Measurements from ENCODE around the gene PARD3B. TPM values are rescaled to one million over a fixed set of nuclear protein-coding genes. Genes with fewer than 3 reads are reported as not detected.
A peak's percentile ranks its signal among the peaks of the same experiment; 100 is the strongest.

The PARD3B gene
- total RNA-seq, 4 donors from 2014 or later = 32.6 to 65.7 (median 38.6) TPM

- Histone ChIP-seq H3K27ac (peak overlapping the region in 1 of 4 donors; percentile 1), H3K4me1 (peaks cover 0 to 17% (median 0%) of the 10 kb centered on the region in 4 donors), H3K27me3 (no peaks in the 10 kb centered on the region), H3K36me3 (no peaks in the 10 kb centered on the region), H3K4me3 (no peak overlapping the region), H3K9me3 (no peaks in the 10 kb centered on the region)
- intact Hi-C loops (cut with DNase I; ENCODE audit: low total_unique reads) = loop anchor here (10.0 kb wide), 1 partner anchor 371 kb away; no protein-coding TSS in a partner anchor
- DNase-seq = no peak
- WGBS, 2 donors (ENCODE audit: low coverage in 1 of 2) = 40 to 52% methylated on average over 1 of the region's 1 CpG
- TF ChIP-seq POLR2AphosphoS5 (IDR thresholded peaks at IDR 0.05) (no peak), POLR2A (IDR thresholded peaks at IDR 0.05) (no peak), EP300 (IDR thresholded peaks at IDR 0.05; ENCODE audit: low read depth) (no peak)
- TF ChIP-seq, protein P1, sequence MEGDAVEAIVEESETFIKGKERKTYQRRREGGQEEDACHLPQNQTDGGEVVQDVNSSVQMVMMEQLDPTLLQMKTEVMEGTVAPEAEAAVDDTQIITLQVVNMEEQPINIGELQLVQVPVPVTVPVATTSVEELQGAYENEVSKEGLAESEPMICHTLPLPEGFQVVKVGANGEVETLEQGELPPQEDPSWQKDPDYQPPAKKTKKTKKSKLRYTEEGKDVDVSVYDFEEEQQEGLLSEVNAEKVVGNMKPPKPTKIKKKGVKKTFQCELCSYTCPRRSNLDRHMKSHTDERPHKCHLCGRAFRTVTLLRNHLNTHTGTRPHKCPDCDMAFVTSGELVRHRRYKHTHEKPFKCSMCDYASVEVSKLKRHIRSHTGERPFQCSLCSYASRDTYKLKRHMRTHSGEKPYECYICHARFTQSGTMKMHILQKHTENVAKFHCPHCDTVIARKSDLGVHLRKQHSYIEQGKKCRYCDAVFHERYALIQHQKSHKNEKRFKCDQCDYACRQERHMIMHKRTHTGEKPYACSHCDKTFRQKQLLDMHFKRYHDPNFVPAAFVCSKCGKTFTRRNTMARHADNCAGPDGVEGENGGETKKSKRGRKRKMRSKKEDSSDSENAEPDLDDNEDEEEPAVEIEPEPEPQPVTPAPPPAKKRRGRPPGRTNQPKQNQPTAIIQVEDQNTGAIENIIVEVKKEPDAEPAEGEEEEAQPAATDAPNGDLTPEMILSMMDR (IDR thresholded peaks at IDR 0.05) = no peak
- in situ Hi-C loops (cut with MboI; ENCODE audit: low pct_ligation_motif_present in 1 of 4, low pct_unique_long_range_greater_than_20kb in 1 of 4, low sequenced_read_pairs in 3 of 4) = loop anchor here (10.0 to 25.0 kb wide), 2 partner anchors 358 to 371 kb away; no protein-coding TSS in a partner anchor
Observed at GRCh38 chr2:204695506-204695905, 150.2 kb downstream of the PARD3B start.

GRCh38 chr2:204696124-204696523 is 150.8 kb downstream of the PARD3B start:
- no peak for DNase-seq
- peaks cover 0 to 22% (median 0%) of the 10 kb centered on the region in 4 donors for H3K4me1 ChIP-seq
- no peak overlapping the region for H3K27ac ChIP-seq
- TF ChIP-seq, protein P1 (IDR thresholded peaks at IDR 0.05) = no peak
- TF ChIP-seq POLR2AphosphoS5 (IDR thresholded peaks at IDR 0.05) (no peak), POLR2A (IDR thresholded peaks at IDR 0.05) (no peak), EP300 (IDR thresholded peaks at IDR 0.05; ENCODE audit: low read depth) (no peak)
- in situ Hi-C loops (cut with MboI; ENCODE audit: low pct_ligation_motif_present in 1 of 4, low pct_unique_long_range_greater_than_20kb in 1 of 4, low sequenced_read_pairs in 3 of 4) = loop anchor here (10.0 to 25.0 kb wide), 2 partner anchors 359 to 371 kb away; no protein-coding TSS in a partner anchor
- no peaks in the 10 kb centered on the region for H3K36me3 ChIP-seq
- H3K4me3 ChIP-seq = no peak overlapping the region
- WGBS, 2 donors (ENCODE audit: low coverage in 1 of 2) = 90 to 91% methylated on average over 5 of the region's 5 CpGs
- no peaks in the 10 kb centered on the region for H3K27me3 ChIP-seq
- no peaks in the 10 kb centered on the region for H3K9me3 ChIP-seq
- intact Hi-C loops (cut with DNase I; ENCODE audit: low total_unique reads) = loop anchor here (10.0 kb wide), 1 partner anchor 371 kb away; no protein-coding TSS in a partner anchor

GRCh38 chr2:204705243-204705932 is 160.1 kb downstream of the PARD3B start:
- intact Hi-C loops (cut with DNase I; ENCODE audit: low total_unique reads) = no loop called here

DNA sequence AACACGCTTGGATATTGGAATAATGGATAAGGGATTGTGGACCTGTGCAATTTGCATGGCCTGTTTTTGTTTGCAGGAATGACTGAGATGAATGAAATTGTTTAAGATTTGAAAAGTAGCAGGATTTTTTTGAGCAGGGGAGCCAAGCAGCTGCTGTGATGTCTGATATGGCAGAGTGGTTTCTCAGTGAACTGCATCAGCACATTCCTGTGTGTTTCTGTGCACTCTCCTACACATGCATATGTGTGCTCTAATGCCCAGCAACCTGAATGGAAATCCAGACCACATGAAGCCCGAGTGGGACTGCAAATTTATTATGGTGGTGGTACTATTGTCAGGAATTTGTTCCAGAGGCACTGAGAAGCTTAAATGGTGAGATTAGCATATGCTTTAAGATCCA is 161.7 kb downstream of the PARD3B start:
- no peak overlapping the region for H3K4me3 ChIP-seq
- peaks cover 0 to 16% (median 2%) of the 10 kb centered on the region in 4 donors for H3K4me1 ChIP-seq
- no peaks in the 10 kb centered on the region for H3K36me3 ChIP-seq
- H3K27ac ChIP-seq = no peak overlapping the region
- 56 to 66% methylated on average over 1 to 2 of the region's 2 CpGs for WGBS, 2 donors (ENCODE audit: low coverage in 1 of 2)
- no peak for TF ChIP-seq EP300 (IDR thresholded peaks at IDR 0.05; ENCODE audit: low read depth)
- no peak for TF ChIP-seq POLR2AphosphoS5 (IDR thresholded peaks at IDR 0.05)
- TF ChIP-seq POLR2A (IDR thresholded peaks at IDR 0.05) = no peak
- TF ChIP-seq, protein P1 (IDR thresholded peaks at IDR 0.05) = no peak
- H3K9me3 ChIP-seq = no peaks in the 10 kb centered on the region
- no peaks in the 10 kb centered on the region for H3K27me3 ChIP-seq
- in situ Hi-C loops (cut with MboI; ENCODE audit: low pct_ligation_motif_present in 1 of 4, low pct_unique_long_range_greater_than_20kb in 1 of 4, low sequenced_read_pairs in 3 of 4) = loop anchor here in 1 of 4 donors (25.0 kb wide), 1 partner anchor 955 kb away; no protein-coding TSS in a partner anchor
- intact Hi-C loops (cut with DNase I; ENCODE audit: low total_unique reads) = no loop called here
- DNase-seq = no peak

More at GRCh38 chr2:204705243-204705932, 160.1 kb downstream of the PARD3B start:
- no peaks in the 10 kb centered on the region for H3K36me3 ChIP-seq
- no peak for TF ChIP-seq POLR2A (IDR thresholded peaks at IDR 0.05)
- TF ChIP-seq, protein P1 (IDR thresholded peaks at IDR 0.05) = no peak
- TF ChIP-seq POLR2AphosphoS5 (IDR thresholded peaks at IDR 0.05) = no peak
- no peak for TF ChIP-seq EP300 (IDR thresholded peaks at IDR 0.05; ENCODE audit: low read depth)
- H3K27me3 ChIP-seq = no peaks in the 10 kb centered on the region
- H3K4me1 ChIP-seq = peaks cover 0 to 23% (median 2%) of the 10 kb centered on the region in 4 donors
- WGBS, 2 donors (ENCODE audit: low coverage in 1 of 2) = 70 to 79% methylated on average over 3 to 4 of the region's 4 CpGs
- H3K4me3 ChIP-seq = no peak overlapping the region
- DNase-seq = no peak
- in situ Hi-C loops (cut with MboI; ENCODE audit: low pct_ligation_motif_present in 1 of 4, low pct_unique_long_range_greater_than_20kb in 1 of 4, low sequenced_read_pairs in 3 of 4) = loop anchor here in 1 of 4 donors (25.0 kb wide), 1 partner anchor 957 kb away; no protein-coding TSS in a partner anchor
- no peaks in the 10 kb centered on the region for H3K9me3 ChIP-seq
- H3K27ac ChIP-seq = no peak overlapping the region

All from transverse colon (tissue), 4 donors.